Adipocyte (in vitro differentiated cells): ENCODE measurements around the gene PPP1R14C.

Source experiments
- DNase-seq: peaks from one replicate; pipeline ENCODE4 v3.0.0-alpha.2; 2015; ENCODE audit warnings: low read depth
- H3K27me3 ChIP-seq: replicated peaks from 2 replicates; pipeline ENCODE4 v1.7.0; 2013; ENCODE audit warnings: mild to moderate bottlenecking, low read length, moderate library complexity; ENCODE audit not compliant: control insufficient read depth, insufficient read depth
- H3K36me3 ChIP-seq: 2 replicates; pipeline ENCODE4 v1.7.0; 2013; ENCODE audit warnings: low read length, mild to moderate bottlenecking, moderate library complexity; ENCODE audit not compliant: control insufficient read depth, insufficient read depth, severe bottlenecking
- H3K4me1 ChIP-seq: 2 replicates; pipeline ENCODE4 v1.7.0; 2013; ENCODE audit warnings: mild to moderate bottlenecking, low read length, moderate library complexity; ENCODE audit not compliant: control insufficient read depth, insufficient read depth
- H3K4me3 ChIP-seq: 2 replicates; pipeline ENCODE4 v1.7.0; 2013; ENCODE audit warnings: mild to moderate bottlenecking, low read length, moderate library complexity
- H3K9ac ChIP-seq: 2 replicates; pipeline ENCODE4 v1.7.0; 2013; ENCODE audit warnings: mild to moderate bottlenecking, low read length, moderate library complexity
- H3K9me3 ChIP-seq: 2 replicates; pipeline ENCODE4 v1.7.0; 2013; ENCODE audit warnings: mild to moderate bottlenecking, low read length, moderate library complexity; ENCODE audit not compliant: control insufficient read depth

The PPP1R14C gene

DNA sequence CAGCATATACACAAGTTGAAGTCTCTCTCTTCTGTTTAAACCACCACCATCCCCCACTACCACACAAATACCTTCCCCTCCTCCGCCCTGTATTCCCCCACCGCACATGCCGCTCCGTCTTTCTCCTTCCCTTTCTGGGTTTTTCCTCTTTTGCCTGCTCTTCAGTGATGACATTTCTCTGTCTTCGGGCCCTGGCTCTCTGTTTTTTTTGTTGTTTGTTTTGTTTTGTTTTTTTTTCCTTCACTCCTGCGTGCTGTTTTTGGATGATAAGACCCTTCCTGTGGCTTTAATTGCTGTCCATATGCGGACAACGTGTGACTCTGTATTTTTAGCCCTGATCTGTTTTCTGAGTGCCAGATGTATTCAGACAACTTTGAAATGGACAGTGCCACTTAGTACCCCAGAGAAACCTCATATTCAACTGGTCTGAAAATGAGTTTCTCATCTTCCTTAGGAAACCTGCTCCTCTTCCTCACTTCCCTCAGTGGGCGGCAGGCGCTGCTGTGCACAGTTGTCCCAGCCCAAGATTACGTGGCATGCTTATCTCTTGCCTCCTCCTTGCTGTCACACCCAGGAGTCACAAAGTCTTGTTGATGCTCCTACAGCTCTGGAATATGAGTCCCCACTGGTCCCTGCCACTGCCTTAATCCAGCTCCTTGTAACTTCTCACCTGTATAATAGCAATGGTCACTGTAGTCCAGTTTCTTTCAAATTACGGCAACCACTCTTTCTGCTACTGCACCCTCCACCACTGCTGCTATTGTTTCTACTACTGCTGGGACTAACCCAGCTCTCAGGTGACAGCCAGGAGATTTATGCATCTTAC, 8.2 kb downstream of the PPP1R14C start:
- no peak for DNase-seq
- Histone ChIP-seq H3K36me3 (no peaks in the 10 kb centered on the region), H3K9ac (no peak overlapping the region), H3K27me3 (peaks cover 14% of the 10 kb centered on the region), H3K4me3 (no peak overlapping the region), H3K9me3 (no peaks in the 10 kb centered on the region), H3K4me1 (peaks cover 14% of the 10 kb centered on the region)

DNA sequence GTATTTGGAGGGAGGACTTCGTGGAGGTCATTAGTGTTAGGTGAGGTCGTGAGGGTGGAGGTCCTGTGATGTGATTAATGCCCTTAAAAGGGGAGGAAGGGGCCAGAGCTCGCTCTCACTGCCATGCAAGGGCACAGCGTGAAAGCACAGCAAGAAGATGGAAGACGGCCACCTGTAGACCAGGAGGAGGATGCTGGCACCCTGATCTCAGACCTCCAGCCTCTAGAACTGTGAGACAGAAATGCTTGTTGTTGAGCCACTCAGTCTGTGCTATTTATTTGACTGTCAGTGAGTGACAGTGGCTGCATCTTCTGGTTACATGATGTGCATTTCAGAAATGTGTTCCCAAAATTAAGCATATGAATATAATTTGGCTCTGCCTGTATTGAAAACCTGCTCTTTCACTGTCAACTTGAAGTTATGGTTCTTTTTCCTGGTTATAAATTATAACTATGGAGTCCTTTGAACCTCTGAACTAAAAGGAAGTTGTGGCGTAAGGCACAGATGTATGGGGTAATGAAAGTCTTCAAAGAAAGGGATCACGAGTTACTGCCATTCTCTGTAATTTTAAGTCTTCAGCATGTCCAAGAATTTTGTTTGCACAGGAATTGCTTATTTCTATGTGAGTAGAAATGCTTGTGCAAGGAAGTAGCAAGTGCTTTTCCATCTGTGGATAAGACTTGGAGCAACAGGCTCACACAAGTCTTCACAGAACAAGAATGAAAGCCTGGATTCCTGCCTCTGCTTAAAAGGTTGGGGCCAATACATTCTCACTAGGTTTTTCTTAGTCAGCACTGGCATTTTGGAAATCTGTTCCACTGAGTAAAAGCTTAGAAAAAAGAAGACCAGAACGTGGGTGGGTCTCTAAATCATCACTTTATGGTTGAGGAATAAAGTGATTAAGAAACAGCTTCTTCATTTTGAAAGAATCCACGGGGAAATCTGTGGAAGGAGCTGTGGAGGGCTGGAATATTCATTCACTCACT, 10.3 kb downstream of the PPP1R14C start:
- DNase-seq = peak; percentile 56
- Histone ChIP-seq H3K9ac (no peak overlapping the region), H3K27me3 (peaks cover 14% of the 10 kb centered on the region), H3K4me3 (peak overlapping the region; percentile 46), H3K36me3 (no peaks in the 10 kb centered on the region), H3K9me3 (no peaks in the 10 kb centered on the region), H3K4me1 (peaks cover 14% of the 10 kb centered on the region)

DNA sequence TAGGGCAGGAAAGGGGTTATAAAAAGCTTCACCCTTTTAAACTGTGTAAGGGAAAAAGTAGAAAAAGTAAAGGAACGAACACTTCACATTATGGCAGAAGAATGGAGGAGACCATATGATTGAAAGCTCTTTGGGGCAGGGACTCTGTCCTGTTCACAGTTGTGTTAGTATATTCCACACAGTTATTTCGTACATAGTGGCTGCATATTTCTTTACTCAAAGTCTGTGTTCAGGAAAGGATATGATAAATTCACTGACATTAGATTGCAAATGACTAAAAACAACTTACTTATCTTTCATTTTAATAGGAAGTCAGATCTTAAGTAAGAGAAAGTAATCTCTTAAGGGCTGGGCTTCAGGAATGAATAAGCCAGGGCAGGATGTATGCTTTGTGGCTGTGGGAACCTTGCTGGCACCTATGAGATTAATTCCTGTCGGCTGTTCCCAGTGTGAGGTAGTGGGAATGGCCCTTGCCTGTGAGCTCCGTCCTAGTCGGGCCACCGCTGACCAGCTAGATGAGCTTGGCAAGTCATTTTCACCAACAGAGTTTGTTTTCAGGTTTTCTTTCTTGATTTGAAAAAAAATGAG, 11.2 kb downstream of the PPP1R14C start:
- Histone ChIP-seq H3K9ac (no peak overlapping the region), H3K4me3 (peak overlapping the region; percentile 46), H3K27me3 (peaks cover 14% of the 10 kb centered on the region), H3K9me3 (no peaks in the 10 kb centered on the region), H3K4me1 (peaks cover 14% of the 10 kb centered on the region), H3K36me3 (no peaks in the 10 kb centered on the region)
- DNase-seq = peak; percentile 37

DNA sequence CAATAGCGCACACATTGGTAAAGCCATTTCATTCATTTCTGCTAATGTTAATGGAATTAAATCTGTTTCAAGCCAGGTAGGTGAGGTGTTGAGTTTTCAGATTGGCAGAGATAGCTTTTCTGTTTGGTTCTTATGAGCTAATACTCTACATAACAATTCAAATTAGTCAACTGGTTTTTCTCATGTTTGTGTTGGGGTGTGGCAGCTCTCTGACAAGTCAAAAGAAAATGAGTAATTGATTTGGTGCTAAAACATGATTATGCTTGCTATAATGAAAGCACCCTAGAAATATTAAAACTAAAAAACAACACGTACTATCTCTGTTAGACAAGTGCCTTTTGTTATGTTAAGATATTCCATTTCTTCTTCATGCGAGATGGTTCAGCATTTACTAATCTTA, 13.6 kb downstream of the PPP1R14C start:
- no peak for DNase-seq
- no peaks in the 10 kb centered on the region for H3K27me3 ChIP-seq
- no peak overlapping the region for H3K4me3 ChIP-seq
- H3K9ac ChIP-seq = no peak overlapping the region
- H3K36me3 ChIP-seq = no peaks in the 10 kb centered on the region
- no peaks in the 10 kb centered on the region for H3K9me3 ChIP-seq
- peaks cover 14% of the 10 kb centered on the region for H3K4me1 ChIP-seq

DNA sequence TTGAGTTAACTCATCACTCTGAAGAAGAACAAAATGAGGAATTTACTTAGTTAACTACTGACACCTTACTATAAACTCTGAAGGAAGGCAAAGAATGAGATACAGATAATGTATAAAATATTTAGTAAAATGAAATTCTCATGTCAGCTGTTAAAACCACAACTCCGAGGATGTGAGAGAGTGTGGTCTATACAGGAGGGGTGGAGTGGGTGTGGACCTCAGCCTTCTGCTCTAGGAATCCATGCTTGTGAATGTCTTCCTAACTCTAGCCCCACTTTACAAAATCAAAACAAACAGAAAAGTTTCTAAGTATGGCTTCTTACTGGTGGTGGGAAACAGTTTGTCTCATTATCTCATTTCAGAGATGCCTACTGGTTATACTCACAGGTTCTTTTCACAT, 14.2 kb downstream of the PPP1R14C start:
- H3K4me1 ChIP-seq = peaks cover 14% of the 10 kb centered on the region
- no peaks in the 10 kb centered on the region for H3K9me3 ChIP-seq
- no peaks in the 10 kb centered on the region for H3K27me3 ChIP-seq
- no peak overlapping the region for H3K4me3 ChIP-seq
- no peaks in the 10 kb centered on the region for H3K36me3 ChIP-seq
- no peak for DNase-seq
- no peak overlapping the region for H3K9ac ChIP-seq

DNA sequence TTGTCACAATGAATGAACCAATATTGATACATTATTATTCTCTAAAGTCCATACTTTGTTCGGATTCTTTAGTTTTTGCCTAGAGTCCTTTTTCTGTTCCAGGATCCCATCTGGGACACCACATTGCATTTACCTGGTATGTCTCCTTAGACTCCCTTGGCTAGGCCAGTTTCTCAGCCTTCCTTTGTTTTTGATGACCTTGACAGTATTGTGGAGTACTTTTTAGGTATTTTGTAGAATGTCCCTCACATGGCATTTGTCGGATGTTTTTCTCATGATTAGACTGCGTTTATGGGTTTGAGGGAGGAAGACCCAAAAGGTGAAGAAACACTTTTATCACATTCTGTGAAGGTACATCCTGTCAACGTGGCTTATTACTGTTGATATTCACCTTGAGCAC, 16.9 kb downstream of the PPP1R14C start:
- H3K27me3 ChIP-seq = no peaks in the 10 kb centered on the region
- no peak overlapping the region for H3K4me3 ChIP-seq

DNA sequence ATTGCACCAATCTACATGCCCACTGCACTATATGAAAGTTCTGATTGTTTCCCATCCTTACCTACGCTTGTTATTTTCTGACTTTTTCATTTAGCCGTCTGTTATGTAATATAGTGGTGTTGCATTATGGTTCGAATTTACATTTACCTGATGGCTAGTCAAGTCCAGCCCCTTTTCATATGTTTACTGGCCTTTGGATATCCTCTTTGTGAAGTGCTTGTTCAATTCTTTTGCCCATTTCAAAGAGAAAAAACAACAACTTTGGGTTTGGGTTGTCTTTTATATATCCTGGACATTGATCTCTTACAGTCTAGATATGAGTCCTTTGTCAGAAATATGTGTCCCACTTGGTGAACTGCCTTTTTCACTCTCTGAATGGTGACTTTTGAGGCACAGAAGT, 21.1 kb downstream of the PPP1R14C start:
- Histone ChIP-seq H3K36me3 (no peaks in the 10 kb centered on the region), H3K9me3 (no peaks in the 10 kb centered on the region), H3K27me3 (no peaks in the 10 kb centered on the region), H3K4me1 (no peaks in the 10 kb centered on the region), H3K4me3 (no peak overlapping the region), H3K9ac (no peak overlapping the region)
- DNase-seq = no peak

More for the DNA sequence above, 16.9 kb downstream of the PPP1R14C start:
- no peaks in the 10 kb centered on the region for H3K36me3 ChIP-seq
- no peak for DNase-seq
- H3K9ac ChIP-seq = no peak overlapping the region
- no peaks in the 10 kb centered on the region for H3K4me1 ChIP-seq
- no peaks in the 10 kb centered on the region for H3K9me3 ChIP-seq

DNA sequence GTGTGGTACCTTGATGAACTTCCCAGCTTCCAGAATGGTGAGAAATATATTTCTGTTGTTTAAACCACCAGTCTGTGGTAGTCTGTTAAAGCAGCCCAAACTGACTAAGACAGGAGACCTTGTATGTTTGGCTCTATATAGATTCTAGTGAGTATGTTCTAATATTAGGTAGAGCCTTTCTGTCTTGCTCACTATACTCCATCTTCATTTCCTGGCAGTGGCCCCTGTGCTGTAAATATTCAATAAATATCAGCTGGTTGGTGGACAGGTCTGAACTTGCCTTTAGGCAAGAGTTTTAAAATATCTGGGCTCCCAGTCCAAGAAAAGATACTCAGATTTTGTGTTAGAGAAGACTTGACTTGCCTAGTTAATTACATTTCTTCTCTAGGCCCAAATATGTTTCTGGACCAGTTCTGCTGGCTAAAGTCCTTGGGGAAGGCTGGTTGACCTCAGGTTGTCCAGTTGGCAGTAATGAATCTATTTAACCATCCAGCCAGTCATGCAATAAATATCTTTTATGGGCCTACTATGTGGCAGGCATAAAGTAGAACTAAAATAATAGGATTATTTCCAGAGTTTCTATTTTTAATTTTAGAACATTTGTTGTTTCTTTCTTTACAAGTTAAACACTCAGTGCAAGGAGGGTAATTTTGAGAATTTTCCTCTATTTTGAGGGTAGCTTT, 22.3 kb downstream of the PPP1R14C start:
- H3K36me3 ChIP-seq = no peaks in the 10 kb centered on the region
- H3K9me3 ChIP-seq = no peaks in the 10 kb centered on the region
- peaks cover 5% of the 10 kb centered on the region for H3K4me1 ChIP-seq
- H3K4me3 ChIP-seq = no peak overlapping the region
- no peak for DNase-seq
- H3K9ac ChIP-seq = no peak overlapping the region
- H3K27me3 ChIP-seq = no peaks in the 10 kb centered on the region

DNA sequence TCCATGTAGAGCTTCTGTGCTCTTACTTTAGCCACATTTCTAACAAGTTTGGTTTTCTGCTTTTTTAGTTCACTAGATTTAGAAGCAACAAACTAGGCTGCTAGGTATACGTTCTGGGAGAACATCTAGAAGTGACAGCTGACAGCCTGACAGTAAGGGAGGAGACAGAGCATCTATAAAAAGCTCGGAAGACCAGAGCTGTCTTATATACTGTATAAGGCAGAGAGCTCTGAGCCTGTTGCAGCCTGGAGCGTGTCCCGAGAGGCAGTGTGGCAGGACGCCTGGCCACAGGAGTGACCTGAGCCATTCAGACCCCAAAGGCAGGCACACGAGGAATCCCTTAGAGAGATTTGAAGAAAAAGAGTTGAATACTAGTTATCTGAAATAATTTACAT, 24.6 kb downstream of the PPP1R14C start:
- H3K27me3 ChIP-seq = no peaks in the 10 kb centered on the region
- H3K9me3 ChIP-seq = no peaks in the 10 kb centered on the region
- H3K36me3 ChIP-seq = no peaks in the 10 kb centered on the region
- no peak for DNase-seq
- H3K4me1 ChIP-seq = peaks cover 5% of the 10 kb centered on the region
- no peak overlapping the region for H3K9ac ChIP-seq
- no peak overlapping the region for H3K4me3 ChIP-seq

DNA sequence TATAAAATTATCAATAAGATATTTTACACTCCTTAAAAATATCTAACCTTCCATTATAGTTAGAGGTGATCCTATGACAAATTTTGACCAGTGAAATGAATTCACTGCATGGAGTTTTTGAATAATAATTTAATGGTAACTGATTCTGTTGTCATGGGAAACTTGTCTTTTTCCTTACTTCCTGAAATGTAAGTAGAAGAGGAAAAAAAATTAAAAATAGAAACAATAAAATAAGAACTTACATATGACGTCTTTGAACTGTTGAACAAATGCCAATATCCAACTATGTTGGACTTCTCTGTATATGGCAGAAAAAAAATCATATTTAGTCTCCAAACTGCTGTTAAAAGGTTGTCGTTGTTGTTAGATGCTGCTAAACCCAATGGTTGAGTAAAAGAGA, 26.3 kb downstream of the PPP1R14C start:
- no peaks in the 10 kb centered on the region for H3K27me3 ChIP-seq
- peaks cover 5% of the 10 kb centered on the region for H3K4me1 ChIP-seq
- no peaks in the 10 kb centered on the region for H3K36me3 ChIP-seq
- DNase-seq = no peak
- no peaks in the 10 kb centered on the region for H3K9me3 ChIP-seq
- no peak overlapping the region for H3K4me3 ChIP-seq
- H3K9ac ChIP-seq = no peak overlapping the region
